CD4-positive, alpha-beta T cell treated with Interleukin-4 for 1 hour (primary cell): ENCODE data around the gene USP51.
"Not testable (repeated sequence)": the region's sequence is repeated elsewhere in the genome, so short reads cannot be mapped to it uniquely, and the experiment has no call there.

Source experiments
- DNase-seq, 2 donors: peaks; one replicate each; pipeline ENCODE4 v3.0.0-alpha.2; 2020 to 2022

Gene USP51

GRCh38 chrX:55489314-55490009 is at the start of gene USP51:
USP51 (minus strand) TSS chrX:55489848; CDS start chrX:55488939, 909 bp downstream.
- peak; percentile 7 to 41 for DNase-seq

- no peak for DNase-seq
These were observed 34.8 kb upstream of the USP51 start for GRCh38 chrX:55524487-55524886.

- DNase-seq, result no peak
These were observed 33.7 kb upstream of the USP51 start for GRCh38 chrX:55523356-55523755.

GRCh38 chrX:55522596-55523276 is 33.1 kb upstream of the USP51 start:
- no peak for DNase-seq

- no peak for DNase-seq
These were observed 32.0 kb upstream of the USP51 start for GRCh38 chrX:55521687-55522086.

GRCh38 chrX:55516794-55517481 is 27.3 kb upstream of the USP51 start:
- DNase-seq, result not testable (repeated sequence)

- not testable (repeated sequence) for DNase-seq
These were observed 23.5 kb upstream of the USP51 start for GRCh38 chrX:55513045-55513737.

- DNase-seq, result not testable (repeated sequence)
These were observed 18.9 kb upstream of the USP51 start for GRCh38 chrX:55508410-55509152.

- DNase-seq, result not testable (repeated sequence)
These were observed 18.1 kb upstream of the USP51 start for GRCh38 chrX:55507699-55508098.

GRCh38 chrX:55507010-55507409 is 17.4 kb upstream of the USP51 start:
- DNase-seq, result not testable (repeated sequence)

GRCh38 chrX:55490974-55491373 is 1.3 kb upstream of the USP51 start:
- no peak for DNase-seq

GRCh38 chrX:55490121-55490520 is 473 bp upstream of the USP51 start:
- no peak for DNase-seq

GRCh38 chrX:55488593-55489313 is 895 bp downstream of the USP51 start:
- DNase-seq, result peak; percentile 62 to 72

GRCh38 chrX:55488006-55488592 is 1.5 kb downstream of the USP51 start:
- no peak for DNase-seq

GRCh38 chrX:55487143-55487542 is 2.5 kb downstream of the USP51 start:
- no peak for DNase-seq

GRCh38 chrX:55486736-55487135 is 2.9 kb downstream of the USP51 start:
- no peak for DNase-seq

- no peak for DNase-seq
These were observed 4.7 kb downstream of the USP51 start for GRCh38 chrX:55484948-55485347.

- no peak for DNase-seq
These were observed 9.1 kb downstream of the USP51 start for GRCh38 chrX:55480390-55481062.

GRCh38 chrX:55479956-55480355 is 9.7 kb downstream of the USP51 start:
- not testable (repeated sequence) for DNase-seq

GRCh38 chrX:55465791-55466190 is 23.9 kb downstream of the USP51 start:
- DNase-seq, result not testable (repeated sequence)

GRCh38 chrX:55465108-55465507 is 24.5 kb downstream of the USP51 start:
- not testable (repeated sequence) for DNase-seq
